BE2C (cell line): ENCODE data around the gene MEGF8.

ENCODE experiments used
- DNase-seq: peaks from one replicate; pipeline ENCODE4 v3.0.0-alpha.2; 2020
- H3K27me3 ChIP-seq: fragments of 250-450 bp; sonication (Bioruptor Pico); 2 replicates; pipeline ENCODE4 v1.5.1; 2020; ENCODE audit warnings: mild to moderate bottlenecking
- H3K36me3 ChIP-seq: fragments of 250-450 bp; sonication (Bioruptor Pico); 2 replicates; pipeline ENCODE4 v1.5.1; 2020; ENCODE audit warnings: mild to moderate bottlenecking
- H3K4me1 ChIP-seq: fragments of 250-450 bp; sonication (Bioruptor Pico); 2 replicates; pipeline ENCODE4 v1.5.1; 2020
- H3K4me3 ChIP-seq: 2 replicates; pipeline ENCODE4 v1.5.1; 2011; ENCODE audit warnings: low read depth, low read length
- H3K9me3 ChIP-seq: fragments of 250-450 bp; sonication (Bioruptor Pico); 2 replicates; pipeline ENCODE4 v1.5.1; 2020
- CTCF ChIP-seq: IDR thresholded peaks from 2 replicates; pipeline ENCODE4 v1.5.1; 2012; ENCODE audit warnings: mild to moderate bottlenecking, low read depth, low read length

MEGF8 gene

GRCh38 chr19:42419309-42419708, 93.9 kb downstream of the MEGF8 start:
- H3K9me3 ChIP-seq, result no peaks in the 10 kb centered on the region; the same call in 1 of the 2 replicates
- no peaks in the 10 kb centered on the region for H3K4me1 ChIP-seq
- H3K27me3 ChIP-seq, result no peaks in the 10 kb centered on the region
- DNase-seq, result no peak
- no peak for TF ChIP-seq CTCF
- H3K4me3 ChIP-seq, result no peak overlapping the region
- H3K36me3 ChIP-seq, result no peaks in the 10 kb centered on the region

DNA sequence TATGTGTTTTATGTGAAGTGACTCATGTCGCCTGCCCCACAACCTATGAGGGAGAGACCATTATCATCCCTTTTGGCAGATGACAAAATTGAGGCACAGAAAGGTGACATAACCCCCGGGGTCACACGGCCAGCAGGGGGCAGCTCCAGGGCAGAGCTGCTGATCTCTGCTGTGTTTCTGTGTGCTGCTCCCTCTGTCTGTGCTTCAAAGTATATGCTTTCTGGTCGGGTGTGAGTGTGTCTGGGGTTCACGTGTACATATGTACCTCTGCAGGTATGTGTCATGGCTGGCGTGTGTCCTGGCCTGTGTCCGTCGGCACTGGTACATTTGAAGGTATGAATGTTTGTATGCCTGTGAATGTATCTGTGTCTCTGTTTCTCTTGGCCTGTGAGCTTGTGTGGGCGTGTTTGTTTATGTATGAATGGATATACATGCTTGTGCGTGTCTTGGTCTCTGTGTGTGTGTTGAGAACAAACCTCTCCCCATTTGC, 94.7 kb downstream of the MEGF8 start:
- no peaks in the 10 kb centered on the region for H3K27me3 ChIP-seq
- H3K36me3 ChIP-seq, result no peaks in the 10 kb centered on the region
- no peak for DNase-seq
- no peaks in the 10 kb centered on the region for H3K4me1 ChIP-seq
- no peak overlapping the region for H3K4me3 ChIP-seq
- no peaks in the 10 kb centered on the region; the same call in 1 of the 2 replicates for H3K9me3 ChIP-seq
- TF ChIP-seq CTCF, result peak; percentile 60

DNA sequence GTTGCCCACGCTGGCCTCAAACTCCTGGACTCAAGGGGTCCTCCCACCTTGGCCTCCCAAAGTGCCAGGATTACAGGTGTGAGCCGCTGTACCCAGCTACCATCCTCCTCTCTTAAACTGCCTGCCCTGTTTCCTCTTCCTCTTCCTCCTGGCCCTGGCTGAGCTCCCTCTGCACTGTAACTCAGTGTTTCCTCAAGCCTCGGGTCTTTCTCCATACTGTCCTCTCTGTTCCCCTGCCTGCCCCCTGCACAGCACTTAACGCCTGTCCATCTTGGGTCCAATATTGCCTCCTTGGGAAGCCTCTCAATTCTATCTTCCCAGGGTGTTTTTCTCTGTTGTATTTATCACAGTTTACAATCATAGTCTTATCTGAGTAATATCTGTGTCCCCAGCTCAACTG, 95.7 kb downstream of the MEGF8 start:
- no peak for DNase-seq
- H3K27me3 ChIP-seq, result no peaks in the 10 kb centered on the region

DNA sequence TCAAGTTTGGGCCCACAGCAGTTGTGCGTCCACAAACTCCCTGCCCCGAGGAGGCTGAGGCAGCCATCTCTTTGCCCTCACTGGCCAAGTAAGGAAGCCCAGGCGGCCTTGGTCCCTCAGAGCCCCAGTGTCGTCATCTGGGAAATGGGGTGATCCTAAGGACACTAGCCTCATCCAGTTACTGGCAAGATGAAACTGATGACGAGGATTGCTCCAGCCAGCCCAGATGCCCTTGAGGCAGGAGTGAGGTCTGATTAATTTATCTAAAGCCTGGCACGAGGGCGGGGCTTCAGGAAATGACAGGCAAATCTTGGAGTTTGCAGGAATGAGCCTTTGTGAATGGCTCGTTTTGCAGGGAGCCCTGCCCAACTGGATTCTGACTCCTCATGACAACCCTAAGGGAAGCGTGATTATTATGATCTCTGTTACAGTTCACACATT, 96.2 kb downstream of the MEGF8 start:
- H3K27me3 ChIP-seq, result no peaks in the 10 kb centered on the region
- no peak overlapping the region for H3K4me3 ChIP-seq
- H3K9me3 ChIP-seq, result no peaks in the 10 kb centered on the region; the same call in 1 of the 2 replicates
- no peak for DNase-seq
- H3K36me3 ChIP-seq, result no peaks in the 10 kb centered on the region
- no peak for TF ChIP-seq CTCF
- no peaks in the 10 kb centered on the region for H3K4me1 ChIP-seq

More for the DNA sequence above, 95.7 kb downstream of the MEGF8 start:
- Histone ChIP-seq H3K36me3 (no peaks in the 10 kb centered on the region), H3K9me3 (no peaks in the 10 kb centered on the region; the same call in 1 of the 2 replicates), H3K4me1 (no peaks in the 10 kb centered on the region), H3K4me3 (no peak overlapping the region)
- no peak for TF ChIP-seq CTCF

GRCh38 chr19:42422092-42422900, 96.9 kb downstream of the MEGF8 start:
- H3K4me3 ChIP-seq, result peak overlapping the region; percentile 72
- no peaks in the 10 kb centered on the region for H3K4me1 ChIP-seq
- TF ChIP-seq CTCF, result no peak
- H3K36me3 ChIP-seq, result no peaks in the 10 kb centered on the region
- H3K27me3 ChIP-seq, result no peaks in the 10 kb centered on the region
- no peak for DNase-seq
- H3K9me3 ChIP-seq, result no peaks in the 10 kb centered on the region; the same call in 1 of the 2 replicates

GRCh38 chr19:42422901-42423461, 97.5 kb downstream of the MEGF8 start:
- no peaks in the 10 kb centered on the region for H3K4me1 ChIP-seq
- no peak for DNase-seq

More at GRCh38 chr19:42422901-42423461, 97.5 kb downstream of the MEGF8 start:
- H3K9me3 ChIP-seq, result no peaks in the 10 kb centered on the region; the same call in 1 of the 2 replicates
- H3K27me3 ChIP-seq, result no peaks in the 10 kb centered on the region
- no peaks in the 10 kb centered on the region for H3K36me3 ChIP-seq
- no peak for TF ChIP-seq CTCF
- H3K4me3 ChIP-seq, result peak overlapping the region; percentile 72
